ENCODE measurements around the gene MCEMP1. TPM values are rescaled to one million over a fixed set of nuclear protein-coding genes. Genes with fewer than 3 reads are reported as not detected.

MCEMP1 gene
- total and polyA plus RNA-seq, 2 of the 4 experiments (the other 2 are of a cell fraction) = 0.15 TPM; not detected in 1

DNA sequence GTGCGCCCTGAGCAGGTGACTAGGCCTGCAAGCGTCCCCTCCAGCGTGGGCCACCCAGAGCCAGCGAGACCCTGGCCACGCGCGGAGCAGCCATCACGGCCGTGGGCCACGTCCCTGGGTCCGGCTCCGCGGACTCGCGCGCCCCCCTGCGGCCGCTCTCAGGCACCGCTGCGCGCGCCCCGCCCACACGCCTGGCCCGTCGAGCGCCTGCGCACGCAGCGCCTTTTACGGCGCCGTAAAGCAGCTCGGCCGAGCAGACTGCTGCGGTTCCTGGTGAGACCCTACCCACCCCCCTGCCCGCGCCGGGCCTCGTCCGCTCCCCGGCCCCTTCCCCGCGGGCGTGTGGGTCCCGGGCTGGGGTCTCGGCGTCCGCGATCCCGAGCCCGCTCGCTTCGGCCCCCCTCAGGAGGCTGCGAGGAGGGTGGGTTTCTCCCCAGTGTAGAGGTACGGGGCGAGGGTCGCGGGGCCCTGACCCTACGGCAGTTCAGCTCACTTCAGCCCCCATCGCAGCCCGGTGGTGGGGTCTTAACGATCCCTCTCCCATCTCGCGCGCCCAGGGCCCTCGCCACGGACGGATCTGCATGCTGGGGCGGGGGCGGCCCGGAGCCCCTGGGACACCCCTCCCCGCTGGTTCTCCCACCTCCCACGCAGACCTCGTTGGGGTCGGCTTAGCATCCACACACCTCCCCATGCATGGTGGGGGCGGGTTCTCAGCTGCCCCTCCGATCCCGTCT lies 3.9 kb downstream of the MCEMP1 start, which contains the start of gene TRAPPC5:
Gene TRAPPC5, plus strand, starts transcription at position 228 of the 734 bp plus-strand sequence. CDS start 1,421 bp downstream, outside the sequence.
- peak within 1 kb of the TSS; percentile 90 for H3K4ac ChIP-seq (ENCODE audit: low read depth, low read length)
- peak within 1 kb of the TSS; percentile 73 for H2BK5ac ChIP-seq (ENCODE audit: low read depth, low read length, poor library complexity, severe bottlenecking)
- H3K79me1 ChIP-seq (ENCODE audit: low read depth in 1 of 2, low read length in 2 of 2) = peaks cover 0 to 28% of the 10 kb centered on the region in 2 experiments; a peak in 3 of 4 replicates
- H3K56ac ChIP-seq (ENCODE audit: extremely low read depth, insufficient read depth, low read length) = peak within 1 kb of the TSS; percentile 40
- ATAC-seq (ENCODE audit: low read depth) (peak; percentile 93), DNase-seq (peak; percentile 76)
- H3K18ac ChIP-seq (ENCODE audit: low read depth, low read length) = no peak within 1 kb of the TSS; the same call in 1 of the 2 replicates
- peaks cover 3% of the 10 kb centered on the region for H3K9me1 ChIP-seq (ENCODE audit: insufficient read depth, low read length)
- in situ Hi-C loops (cut with MboI; ENCODE audit: low sequenced_read_pairs) (loop anchor here (10.0 kb wide), 1 partner anchor 114 kb away; no protein-coding TSS in a partner anchor), dilution Hi-C loops (cut with HindIII; ENCODE audit: low sequenced_read_pairs, unreplicated experiment) (no loop called here), intact Hi-C loops (cut with micrococcal nuclease) (loop anchor here (1.0 to 2.0 kb wide), 5 partner anchors 28 to 326 kb away; partner anchors contain the start of genes PET100 and XAB2)
- POLR2A ChIA-PET (ENCODE audit: unreplicated experiment) = interaction anchor here (0.6 to 0.7 kb wide), 2 partner anchors 116 to 119 kb away, joined by 3 to 4 read pairs; no protein-coding TSS in a partner anchor
- peaks cover 8% of the 10 kb centered on the region for H3K27me3 ChIP-seq (ENCODE audit: control insufficient read depth, insufficient read depth, low read length)
- peak within 1 kb of the TSS; percentile 100 for H2AFZ ChIP-seq (replicated peaks; ENCODE audit: low read length, poor library complexity)
- peak within 1 kb of the TSS; percentile 89 to 99 for H4K8ac ChIP-seq (ENCODE audit: low read depth in 2 of 2, low read length in 2 of 2)
- H2BK20ac ChIP-seq (ENCODE audit: low read depth, low read length) = no peak within 1 kb of the TSS
- peaks cover 10% of the 10 kb centered on the region for H4K20me1 ChIP-seq (ENCODE audit: insufficient read depth, low read length)
- H2AK5ac ChIP-seq (ENCODE audit: low read depth, low read length) = peak within 1 kb of the TSS; percentile 88
- peak within 1 kb of the TSS; percentile 55 for H4K91ac ChIP-seq (ENCODE audit: insufficient read depth, low read depth, low read length)
- BruUV-seq (replicated peaks) = no TSS peak
- H3K9ac ChIP-seq (ENCODE audit: low read depth, low read length) = peak within 1 kb of the TSS; percentile 82
- WGBS, 2 experiments (ENCODE audit: extremely low coverage in 2 of 2, insufficient read length in 1 of 2) = 0% methylated on average over 5 of the region's 79 CpGs; no CpG with 5 or more reads in 1 of the 2 experiments
- peak within 1 kb of the TSS; percentile 95 for H4K5ac ChIP-seq (ENCODE audit: low read depth, low read length)
- H3K14ac ChIP-seq (replicated peaks; ENCODE audit: low read depth, low read length) = peak within 1 kb of the TSS; percentile 85
- peak within 1 kb of the TSS; percentile 49; the same call in 1 of the 2 replicates for H3K23ac ChIP-seq (ENCODE audit: low read depth, low read length)
- no peak within 1 kb of the TSS for H2BK15ac ChIP-seq (ENCODE audit: low read depth, low read length)
- peak within 1 kb of the TSS; percentile 59; the same call in 1 of the 2 replicates for H2BK120ac ChIP-seq (ENCODE audit: low read depth, low read length)
- peaks cover 11% of the 10 kb centered on the region; the same call in 1 of the 2 replicates for H3K36me3 ChIP-seq (ENCODE audit: control insufficient read depth, insufficient read depth, low read length)
- peaks cover 4% of the 10 kb centered on the region; the same call in 1 of the 2 replicates for H3K4me1 ChIP-seq (ENCODE audit: control insufficient read depth, insufficient read depth, low read length)
- no peaks in the 10 kb centered on the region for H3K9me3 ChIP-seq (ENCODE audit: control insufficient read depth, insufficient read depth, low read length)
- peak within 1 kb of the TSS; percentile 99 for H2AK9ac ChIP-seq (replicated peaks; ENCODE audit: low read depth, low read length, poor library complexity)
- peak within 1 kb of the TSS; percentile 86 for H3K27ac ChIP-seq (ENCODE audit: insufficient read depth, low read length)
- CTCF ChIA-PET = interaction anchor here (0.5 to 1.3 kb wide), 13 partner anchors 12 to 610 kb away, joined by 3 to 10 read pairs (median 4); partner anchors contain the start of genes PET100, RETN and XAB2
- H3K4me3 ChIP-seq (ENCODE audit: insufficient read depth, low read depth, low read length) = peak within 1 kb of the TSS; percentile 87
- H3K4me2 ChIP-seq (ENCODE audit: low read depth, low read length) = peak within 1 kb of the TSS; percentile 93
- TF ChIP-seq, protein P1, sequence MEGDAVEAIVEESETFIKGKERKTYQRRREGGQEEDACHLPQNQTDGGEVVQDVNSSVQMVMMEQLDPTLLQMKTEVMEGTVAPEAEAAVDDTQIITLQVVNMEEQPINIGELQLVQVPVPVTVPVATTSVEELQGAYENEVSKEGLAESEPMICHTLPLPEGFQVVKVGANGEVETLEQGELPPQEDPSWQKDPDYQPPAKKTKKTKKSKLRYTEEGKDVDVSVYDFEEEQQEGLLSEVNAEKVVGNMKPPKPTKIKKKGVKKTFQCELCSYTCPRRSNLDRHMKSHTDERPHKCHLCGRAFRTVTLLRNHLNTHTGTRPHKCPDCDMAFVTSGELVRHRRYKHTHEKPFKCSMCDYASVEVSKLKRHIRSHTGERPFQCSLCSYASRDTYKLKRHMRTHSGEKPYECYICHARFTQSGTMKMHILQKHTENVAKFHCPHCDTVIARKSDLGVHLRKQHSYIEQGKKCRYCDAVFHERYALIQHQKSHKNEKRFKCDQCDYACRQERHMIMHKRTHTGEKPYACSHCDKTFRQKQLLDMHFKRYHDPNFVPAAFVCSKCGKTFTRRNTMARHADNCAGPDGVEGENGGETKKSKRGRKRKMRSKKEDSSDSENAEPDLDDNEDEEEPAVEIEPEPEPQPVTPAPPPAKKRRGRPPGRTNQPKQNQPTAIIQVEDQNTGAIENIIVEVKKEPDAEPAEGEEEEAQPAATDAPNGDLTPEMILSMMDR (conservative IDR thresholded peaks at IDR 0.05; ENCODE audit: low read depth, low read length) = peak; percentile 97
- TF ChIP-seq MXI1 (IDR thresholded peaks at IDR 0.05; ENCODE audit: borderline replicate concordance, low read depth, low read length) (0 out of 2 replicates have a peak, but pooled peaks have one; percentile 25), CEBPB (IDR thresholded peaks at IDR 0.05; ENCODE audit: low read depth, low read length) (no peak), CHD1 (IDR thresholded peaks at IDR 0.05; ENCODE audit: low read depth, low read length) (no peak), BHLHE40 (IDR thresholded peaks at IDR 0.05; ENCODE audit: low read depth, low read length) (no peak), FOS (IDR thresholded peaks at IDR 0.05; ENCODE audit: low read depth, low read length) (no peak), NFE2L2 (IDR thresholded peaks at IDR 0.05; ENCODE audit: low read depth, low read length) (no peak), MAZ (IDR thresholded peaks at IDR 0.05; ENCODE audit: borderline replicate concordance, low read depth, low read length) (peak; percentile 76; the same call in 1 of the 2 replicates), SMC3 (IDR thresholded peaks at IDR 0.05; ENCODE audit: low read depth, low read length) (peak; percentile 70), RCOR1 (IDR thresholded peaks at IDR 0.05; ENCODE audit: insufficient replicate concordance, low read length) (no peak)
- TF ChIP-seq, protein P2, sequence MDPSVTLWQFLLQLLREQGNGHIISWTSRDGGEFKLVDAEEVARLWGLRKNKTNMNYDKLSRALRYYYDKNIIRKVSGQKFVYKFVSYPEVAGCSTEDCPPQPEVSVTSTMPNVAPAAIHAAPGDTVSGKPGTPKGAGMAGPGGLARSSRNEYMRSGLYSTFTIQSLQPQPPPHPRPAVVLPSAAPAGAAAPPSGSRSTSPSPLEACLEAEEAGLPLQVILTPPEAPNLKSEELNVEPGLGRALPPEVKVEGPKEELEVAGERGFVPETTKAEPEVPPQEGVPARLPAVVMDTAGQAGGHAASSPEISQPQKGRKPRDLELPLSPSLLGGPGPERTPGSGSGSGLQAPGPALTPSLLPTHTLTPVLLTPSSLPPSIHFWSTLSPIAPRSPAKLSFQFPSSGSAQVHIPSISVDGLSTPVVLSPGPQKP (IDR thresholded peaks at IDR 0.05; ENCODE audit: borderline replicate concordance, low read depth, low read length) = no peak
- TF ChIP-seq, protein P3, sequence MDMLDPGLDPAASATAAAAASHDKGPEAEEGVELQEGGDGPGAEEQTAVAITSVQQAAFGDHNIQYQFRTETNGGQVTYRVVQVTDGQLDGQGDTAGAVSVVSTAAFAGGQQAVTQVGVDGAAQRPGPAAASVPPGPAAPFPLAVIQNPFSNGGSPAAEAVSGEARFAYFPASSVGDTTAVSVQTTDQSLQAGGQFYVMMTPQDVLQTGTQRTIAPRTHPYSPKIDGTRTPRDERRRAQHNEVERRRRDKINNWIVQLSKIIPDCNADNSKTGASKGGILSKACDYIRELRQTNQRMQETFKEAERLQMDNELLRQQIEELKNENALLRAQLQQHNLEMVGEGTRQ (IDR thresholded peaks at IDR 0.05; ENCODE audit: low read depth, low read length) = no peak

Measured in IMR-90 (cell line).